ENCODE results near the gene HMOX1. TPM values are rescaled to one million over a fixed set of nuclear protein-coding genes. Genes with fewer than 3 reads are reported as not detected.

HMOX1 gene
- polyA plus RNA-seq, 1 donor (not counting 4 experiments of a cell fraction or from before 2014, with no cell fraction given): 1.5 TPM

DNA sequence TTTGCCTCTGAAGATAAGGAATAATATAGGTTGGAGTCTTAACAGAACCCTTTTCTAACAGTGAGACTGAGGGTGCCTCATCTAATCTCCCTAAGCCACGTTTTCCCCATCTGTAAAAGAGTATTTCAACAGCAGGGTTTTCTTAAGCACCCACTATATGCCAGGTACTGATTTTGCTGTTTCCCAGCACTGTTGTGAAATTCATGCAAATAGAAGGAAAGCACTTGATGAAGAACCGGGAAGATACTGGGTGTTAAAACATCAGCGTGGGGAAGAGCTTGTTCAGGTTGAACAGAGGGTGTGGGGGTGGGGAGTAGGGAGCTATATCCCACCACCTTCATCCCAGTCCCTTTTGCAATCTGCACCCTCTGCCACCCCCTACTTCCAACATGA lies 2.8 kb downstream of the HMOX1 start:
- no peaks in the 10 kb centered on the region for H3K79me2 ChIP-seq (ENCODE audit: control insufficient read depth, insufficient read depth, low read length)
- no peak overlapping the region for H3K9ac ChIP-seq (ENCODE audit: control insufficient read depth, extremely low read depth, insufficient read depth, low read length)
- no peak overlapping the region for H3K4me3 ChIP-seq (ENCODE audit: control insufficient read depth in 2 of 3, extremely low read depth in 1 of 3, insufficient read depth in 2 of 3, low read depth in 1 of 3, low read length in 3 of 3)
- TF ChIP-seq, protein P1, sequence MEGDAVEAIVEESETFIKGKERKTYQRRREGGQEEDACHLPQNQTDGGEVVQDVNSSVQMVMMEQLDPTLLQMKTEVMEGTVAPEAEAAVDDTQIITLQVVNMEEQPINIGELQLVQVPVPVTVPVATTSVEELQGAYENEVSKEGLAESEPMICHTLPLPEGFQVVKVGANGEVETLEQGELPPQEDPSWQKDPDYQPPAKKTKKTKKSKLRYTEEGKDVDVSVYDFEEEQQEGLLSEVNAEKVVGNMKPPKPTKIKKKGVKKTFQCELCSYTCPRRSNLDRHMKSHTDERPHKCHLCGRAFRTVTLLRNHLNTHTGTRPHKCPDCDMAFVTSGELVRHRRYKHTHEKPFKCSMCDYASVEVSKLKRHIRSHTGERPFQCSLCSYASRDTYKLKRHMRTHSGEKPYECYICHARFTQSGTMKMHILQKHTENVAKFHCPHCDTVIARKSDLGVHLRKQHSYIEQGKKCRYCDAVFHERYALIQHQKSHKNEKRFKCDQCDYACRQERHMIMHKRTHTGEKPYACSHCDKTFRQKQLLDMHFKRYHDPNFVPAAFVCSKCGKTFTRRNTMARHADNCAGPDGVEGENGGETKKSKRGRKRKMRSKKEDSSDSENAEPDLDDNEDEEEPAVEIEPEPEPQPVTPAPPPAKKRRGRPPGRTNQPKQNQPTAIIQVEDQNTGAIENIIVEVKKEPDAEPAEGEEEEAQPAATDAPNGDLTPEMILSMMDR (optimal IDR thresholded peaks at IDR 0.05 in 1 of 3, IDR thresholded peaks at IDR 0.05 in 1 of 3, conservative IDR thresholded peaks at IDR 0.05 in 1 of 3; ENCODE audit: extremely low read depth in 1 of 3, insufficient read depth in 2 of 3, low read length in 3 of 3): no peak
- TF ChIP-seq EZH2 (IDR thresholded peaks at IDR 0.05; ENCODE audit: low read length): no peak
- H3K9me1 ChIP-seq (ENCODE audit: control insufficient read depth, extremely low read depth, insufficient read depth, low read length): no peaks in the 10 kb centered on the region
- H4K20me1 ChIP-seq (ENCODE audit: control insufficient read depth, extremely low read depth, insufficient read depth, low read length): no peaks in the 10 kb centered on the region
- peaks cover 0 to 11% of the 10 kb centered on the region in 2 experiments for H3K36me3 ChIP-seq (ENCODE audit: control insufficient read depth in 2 of 2, extremely low read depth in 1 of 2, insufficient read depth in 2 of 2, low read length in 2 of 2)
- H2AFZ ChIP-seq (ENCODE audit: control insufficient read depth, low read length): no peak overlapping the region
- H3K4me2 ChIP-seq (ENCODE audit: control insufficient read depth, extremely low read depth, insufficient read depth, low read depth, low read length): no peak overlapping the region
- H3K27me3 ChIP-seq (ENCODE audit: control insufficient read depth, extremely low read depth, insufficient read depth, low read length): no peaks in the 10 kb centered on the region
- FAIRE-seq (no peak), DNase-seq (ENCODE audit: low read depth, low spot score) (no peak)
- peaks cover 9% of the 10 kb centered on the region for H3K4me1 ChIP-seq (ENCODE audit: control insufficient read depth, extremely low read depth, insufficient read depth, low read length)
- dilution Hi-C loops (cut with MboI; ENCODE audit: extremely low pct_ligation_motif_present, low sequenced_read_pairs): no loop called here
- no peaks in the 10 kb centered on the region for H3K9me3 ChIP-seq (ENCODE audit: control insufficient read depth, low read depth, low read length)
- H3K27ac ChIP-seq (ENCODE audit: control insufficient read depth, insufficient read depth, low read length): no peak overlapping the region

DNA sequence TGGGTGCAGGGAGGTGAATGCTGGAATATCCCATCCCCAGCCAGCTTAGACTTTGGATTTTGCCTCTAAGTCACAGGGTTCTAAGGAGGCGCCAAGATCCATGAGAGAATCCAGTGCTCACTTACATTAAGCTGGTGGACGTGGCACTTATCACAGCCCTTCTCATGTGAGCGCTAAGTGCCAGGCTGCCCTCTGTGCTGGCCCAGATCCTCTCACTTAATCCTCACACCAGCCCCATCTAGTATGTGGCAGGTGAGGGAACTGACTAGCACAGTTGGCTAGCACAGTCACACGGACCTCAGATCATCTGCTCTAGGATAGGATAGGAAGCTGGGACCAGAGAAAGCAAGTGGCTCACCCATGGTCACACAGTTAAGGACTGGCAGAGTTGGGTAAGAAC lies 3.6 kb downstream of the HMOX1 start:
- H3K4me3 ChIP-seq (ENCODE audit: control insufficient read depth in 2 of 3, extremely low read depth in 1 of 3, insufficient read depth in 2 of 3, low read depth in 1 of 3, low read length in 3 of 3): no peak overlapping the region
- H3K9me1 ChIP-seq (ENCODE audit: control insufficient read depth, extremely low read depth, insufficient read depth, low read length): no peaks in the 10 kb centered on the region
- dilution Hi-C loops (cut with MboI; ENCODE audit: extremely low pct_ligation_motif_present, low sequenced_read_pairs): no loop called here
- H3K9ac ChIP-seq (ENCODE audit: control insufficient read depth, extremely low read depth, insufficient read depth, low read length): no peak overlapping the region
- no peak for FAIRE-seq
- H3K36me3 ChIP-seq (ENCODE audit: control insufficient read depth in 2 of 2, extremely low read depth in 1 of 2, insufficient read depth in 2 of 2, low read length in 2 of 2): peaks cover 0 to 11% of the 10 kb centered on the region in 2 experiments
- no peaks in the 10 kb centered on the region for H3K9me3 ChIP-seq (ENCODE audit: control insufficient read depth, low read depth, low read length)
- H3K4me1 ChIP-seq (ENCODE audit: control insufficient read depth, extremely low read depth, insufficient read depth, low read length): peaks cover 9% of the 10 kb centered on the region
- no peak overlapping the region for H2AFZ ChIP-seq (ENCODE audit: control insufficient read depth, low read length)
- no peaks in the 10 kb centered on the region for H4K20me1 ChIP-seq (ENCODE audit: control insufficient read depth, extremely low read depth, insufficient read depth, low read length)
- DNase-seq (ENCODE audit: low read depth, low spot score): no peak
- TF ChIP-seq EZH2 (IDR thresholded peaks at IDR 0.05; ENCODE audit: low read length): no peak
- TF ChIP-seq, protein P1 (optimal IDR thresholded peaks at IDR 0.05 in 1 of 3, IDR thresholded peaks at IDR 0.05 in 1 of 3, conservative IDR thresholded peaks at IDR 0.05 in 1 of 3; ENCODE audit: extremely low read depth in 1 of 3, insufficient read depth in 2 of 3, low read length in 3 of 3): no peak
- H3K79me2 ChIP-seq (ENCODE audit: control insufficient read depth, insufficient read depth, low read length): no peaks in the 10 kb centered on the region
- no peaks in the 10 kb centered on the region for H3K27me3 ChIP-seq (ENCODE audit: control insufficient read depth, extremely low read depth, insufficient read depth, low read length)
- no peak overlapping the region for H3K4me2 ChIP-seq (ENCODE audit: control insufficient read depth, extremely low read depth, insufficient read depth, low read depth, low read length)
- no peak overlapping the region for H3K27ac ChIP-seq (ENCODE audit: control insufficient read depth, insufficient read depth, low read length)
